PC-3 (cell line): Measurements from ENCODE around the gene COLEC11.
"Not testable (repeated sequence)": the region's sequence is repeated elsewhere in the genome, so short reads cannot be mapped to it uniquely, and the experiment has no call there.

Experiments
- CTCF ChIP-seq: fragments of 300-600 bp; sonication (generic); conservative IDR thresholded peaks from 2 replicates; pipeline ENCODE4 v1.5.1; 2017; ENCODE audit warnings: antibody characterized with exemption, low read depth, mild to moderate bottlenecking, low read length
- EZH2 ChIP-seq: fragments of 300-600 bp; sonication (generic); IDR thresholded peaks from one replicate; pipeline ENCODE4 v1.6.1; 2017; ENCODE audit warnings: antibody characterized with exemption, mild to moderate bottlenecking, low read length; ENCODE audit not compliant: unreplicated experiment
- EZH2phosphoT487 ChIP-seq: fragments of 300-600 bp; sonication (generic); IDR thresholded peaks from 2 replicates; pipeline ENCODE4 v1.6.1; 2018; ENCODE audit warnings: mild to moderate bottlenecking, antibody characterized with exemption, low read length, borderline replicate concordance

- not testable (repeated sequence) for TF ChIP-seq CTCF, EZH2, EZH2phosphoT487
These were observed 14.4 kb downstream of the COLEC11 start for GRCh38 chr2:3609279-3609673.
